ENCODE measurements around the gene KRT27.

DNA sequence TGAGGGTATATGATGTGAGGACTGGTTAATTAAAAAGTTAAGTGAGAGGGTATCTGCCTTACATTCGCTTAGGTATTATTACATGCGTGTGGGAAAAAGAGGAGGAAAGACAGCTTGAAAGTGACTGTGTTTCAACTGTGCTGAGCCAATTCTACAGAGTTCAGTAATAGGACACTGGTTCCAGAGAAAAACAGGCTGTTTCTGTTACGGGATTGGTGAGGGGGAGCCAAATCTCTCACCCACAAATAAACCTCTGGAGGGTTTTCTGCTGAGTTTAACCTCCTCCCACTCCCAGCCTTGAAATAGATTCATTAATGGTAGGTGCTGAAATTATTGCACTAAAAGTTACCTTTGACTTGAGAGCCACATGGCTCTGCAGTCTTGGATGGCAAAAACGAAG lies 6.4 kb downstream of the KRT27 start:
- TF ChIP-seq, protein P1, sequence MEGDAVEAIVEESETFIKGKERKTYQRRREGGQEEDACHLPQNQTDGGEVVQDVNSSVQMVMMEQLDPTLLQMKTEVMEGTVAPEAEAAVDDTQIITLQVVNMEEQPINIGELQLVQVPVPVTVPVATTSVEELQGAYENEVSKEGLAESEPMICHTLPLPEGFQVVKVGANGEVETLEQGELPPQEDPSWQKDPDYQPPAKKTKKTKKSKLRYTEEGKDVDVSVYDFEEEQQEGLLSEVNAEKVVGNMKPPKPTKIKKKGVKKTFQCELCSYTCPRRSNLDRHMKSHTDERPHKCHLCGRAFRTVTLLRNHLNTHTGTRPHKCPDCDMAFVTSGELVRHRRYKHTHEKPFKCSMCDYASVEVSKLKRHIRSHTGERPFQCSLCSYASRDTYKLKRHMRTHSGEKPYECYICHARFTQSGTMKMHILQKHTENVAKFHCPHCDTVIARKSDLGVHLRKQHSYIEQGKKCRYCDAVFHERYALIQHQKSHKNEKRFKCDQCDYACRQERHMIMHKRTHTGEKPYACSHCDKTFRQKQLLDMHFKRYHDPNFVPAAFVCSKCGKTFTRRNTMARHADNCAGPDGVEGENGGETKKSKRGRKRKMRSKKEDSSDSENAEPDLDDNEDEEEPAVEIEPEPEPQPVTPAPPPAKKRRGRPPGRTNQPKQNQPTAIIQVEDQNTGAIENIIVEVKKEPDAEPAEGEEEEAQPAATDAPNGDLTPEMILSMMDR (IDR thresholded peaks at IDR 0.05) = no peak
- no peak for TF ChIP-seq POLR2A (IDR thresholded peaks at IDR 0.05)
